HepG2 (cell line): ENCODE results near the gene NUTF2. TPM values are rescaled to one million over a fixed set of nuclear protein-coding genes. Genes with fewer than 3 reads are reported as not detected.
A peak's percentile ranks its signal among the peaks of the same experiment; 100 is the strongest.

Experiments
- ARNT2 ChIP-seq: sonication (generic); formaldehyde crosslinking; IDR thresholded peaks from 2 replicates; pipeline ENCODE4 v1.8.0; 2022; ENCODE audit warnings: mild to moderate bottlenecking, low read depth, missing genetic modification reagents, moderate library complexity
- ATM ChIP-seq: fragments of 450-650 bp; IDR thresholded peaks from 2 replicates; pipeline ENCODE4 v1.7.1; 2017; ENCODE audit warnings: mild to moderate bottlenecking, borderline replicate concordance
- DR1 ChIP-seq: sonication (generic); formaldehyde crosslinking; IDR thresholded peaks from 2 replicates; pipeline ENCODE4 v1.8.0; 2021; ENCODE audit warnings: mild to moderate bottlenecking, missing genetic modification reagents, inconsistent platforms
- FLYWCH1 ChIP-seq: sonication (generic); formaldehyde crosslinking; IDR thresholded peaks from 2 replicates; pipeline ENCODE4 v1.8.1; 2023; ENCODE audit warnings: mild to moderate bottlenecking, missing genetic modification reagents
- GATAD2A ChIP-seq: IDR thresholded peaks from 2 replicates; pipeline ENCODE4 v1.6.1; 2016
- GPN1 ChIP-seq: sonication (generic); formaldehyde crosslinking; IDR thresholded peaks from 2 replicates; pipeline ENCODE4 v1.5.1; 2020; ENCODE audit warnings: missing genetic modification reagents, borderline replicate concordance
- RFX3 ChIP-seq: IDR thresholded peaks from 2 replicates; pipeline ENCODE4 v1.6.1; 2016; ENCODE audit warnings: missing biosample characterization, missing genetic modification reagents
- TAF15 ChIP-seq: fragments of 200-400 bp; formaldehyde crosslinking; IDR thresholded peaks from one replicate; pipeline ENCODE4 v1.6.1; 2018; ENCODE audit warnings: mild to moderate bottlenecking, low read depth, low read length; ENCODE audit not compliant: poor library complexity, severe bottlenecking
- TCF7L2 ChIP-seq: IDR thresholded peaks from 2 replicates; pipeline ENCODE4 v1.6.1; 2011; ENCODE audit warnings: mild to moderate bottlenecking, low read depth, low read length, moderate library complexity
- TRIM24 ChIP-seq: sonication (generic); formaldehyde crosslinking; IDR thresholded peaks from 2 replicates; pipeline ENCODE4 v1.8.0; 2022; ENCODE audit warnings: mild to moderate bottlenecking, missing genetic modification reagents
- ZBTB38 ChIP-seq: sonication (generic); formaldehyde crosslinking; IDR thresholded peaks from 2 replicates; pipeline ENCODE4 v1.5.1; 2020; ENCODE audit warnings: mild to moderate bottlenecking, missing genetic modification reagents
- ZBTB7B ChIP-seq: sonication (generic); formaldehyde crosslinking; IDR thresholded peaks from 2 replicates; pipeline ENCODE4 v1.4.0; 2020; ENCODE audit warnings: missing genetic modification reagents
- ZC3H13 ChIP-seq: sonication (generic); formaldehyde crosslinking; IDR thresholded peaks from 2 replicates; pipeline ENCODE4 v1.8.1; 2023; ENCODE audit warnings: mild to moderate bottlenecking, missing genetic modification reagents, moderate library complexity
- ZFP36L2 ChIP-seq: sonication (generic); formaldehyde crosslinking; IDR thresholded peaks from 2 replicates; pipeline ENCODE4 v1.4.0; 2020; ENCODE audit warnings: missing genetic modification reagents
- ZNF20 ChIP-seq: sonication (generic); formaldehyde crosslinking; IDR thresholded peaks from 2 replicates; pipeline ENCODE4 v1.4.0; 2020; ENCODE audit warnings: mild to moderate bottlenecking, moderate library complexity, missing genetic modification reagents
- ZNF235 ChIP-seq: sonication (generic); formaldehyde crosslinking; IDR thresholded peaks from 2 replicates; pipeline ENCODE4 v1.8.1; 2023; ENCODE audit warnings: mild to moderate bottlenecking, missing genetic modification reagents, borderline replicate concordance
- ZNF337 ChIP-seq: sonication (generic); formaldehyde crosslinking; IDR thresholded peaks from 2 replicates; pipeline ENCODE4 v1.5.1; 2020; ENCODE audit warnings: missing genetic modification reagents, low read depth, mild to moderate bottlenecking, borderline replicate concordance
- ZNF510 ChIP-seq: sonication (generic); formaldehyde crosslinking; IDR thresholded peaks from 2 replicates; pipeline ENCODE4 v1.4.0; 2020; ENCODE audit warnings: low read depth, mild to moderate bottlenecking, missing genetic modification reagents
- ZNF550 ChIP-seq: sonication (generic); formaldehyde crosslinking; IDR thresholded peaks from 2 replicates; pipeline ENCODE4 v1.4.0; 2020; ENCODE audit warnings: mild to moderate bottlenecking, missing genetic modification reagents, borderline replicate concordance
- ZNF572 ChIP-seq: sonication (generic); formaldehyde crosslinking; IDR thresholded peaks from 2 replicates; pipeline ENCODE4 v1.5.1; 2020; ENCODE audit warnings: mild to moderate bottlenecking, missing genetic modification reagents
- ZNF766 ChIP-seq: sonication (generic); formaldehyde crosslinking; IDR thresholded peaks from 2 replicates; pipeline ENCODE4 v1.5.0; 2020; ENCODE audit warnings: missing genetic modification reagents, borderline replicate concordance
- polyA plus RNA-seq, 8 experiments: library from polyadenylated mRNA; depleted of rRNA in 3 of 8; stranded (reverse) in 7 of 8; unstranded in 1 of 8; fragments of >200 nt; fragmentation: Illumina TruSeq in 4 of 8; extraction: Trizol in 4 of 8; gene quantifications; 2 replicates each; pipeline versions ENCODE4 v1.2.1 to v1.2.3, GENCODE V29; 2011 to 2016; ENCODE audit warnings: low read depth in 4 of 8, missing spikeins in 1 of 8, mixed read lengths in 1 of 8; ENCODE audit not compliant: insufficient read depth in 1 of 8
- total RNA-seq, 5 experiments: library from RNA; depleted of rRNA; stranded (reverse); fragments of >200 nt; fragmentation: Illumina TruSeq; extraction: Trizol; gene quantifications; 2 replicates each; pipeline ENCODE4 v1.2.3, GENCODE V29; 2016; ENCODE audit warnings: low read depth in 1 of 5
- TF ChIP-seq, protein P1 (sequence below): sonication (generic); formaldehyde crosslinking; IDR thresholded peaks from 2 replicates; pipeline ENCODE4 v1.4.0; 2020; ENCODE audit warnings: missing genetic modification reagents, borderline replicate concordance
- TF ChIP-seq, protein P2 (sequence below): sonication (generic); formaldehyde crosslinking; IDR thresholded peaks from 2 replicates; pipeline ENCODE4 v1.8.0; 2022; ENCODE audit warnings: mild to moderate bottlenecking, missing genetic modification reagents, borderline replicate concordance
- TF ChIP-seq, protein P3 (sequence below): conservative IDR thresholded peaks from 2 replicates; pipeline ENCODE4 v1.6.1; 2018; ENCODE audit warnings: missing genetic modification reagents

The NUTF2 gene
- total and polyA plus RNA-seq, 2 of the 13 experiments (the other 11 are each of a cell fraction or from before 2014, with no cell fraction given): 168 to 214 TPM

DNA sequence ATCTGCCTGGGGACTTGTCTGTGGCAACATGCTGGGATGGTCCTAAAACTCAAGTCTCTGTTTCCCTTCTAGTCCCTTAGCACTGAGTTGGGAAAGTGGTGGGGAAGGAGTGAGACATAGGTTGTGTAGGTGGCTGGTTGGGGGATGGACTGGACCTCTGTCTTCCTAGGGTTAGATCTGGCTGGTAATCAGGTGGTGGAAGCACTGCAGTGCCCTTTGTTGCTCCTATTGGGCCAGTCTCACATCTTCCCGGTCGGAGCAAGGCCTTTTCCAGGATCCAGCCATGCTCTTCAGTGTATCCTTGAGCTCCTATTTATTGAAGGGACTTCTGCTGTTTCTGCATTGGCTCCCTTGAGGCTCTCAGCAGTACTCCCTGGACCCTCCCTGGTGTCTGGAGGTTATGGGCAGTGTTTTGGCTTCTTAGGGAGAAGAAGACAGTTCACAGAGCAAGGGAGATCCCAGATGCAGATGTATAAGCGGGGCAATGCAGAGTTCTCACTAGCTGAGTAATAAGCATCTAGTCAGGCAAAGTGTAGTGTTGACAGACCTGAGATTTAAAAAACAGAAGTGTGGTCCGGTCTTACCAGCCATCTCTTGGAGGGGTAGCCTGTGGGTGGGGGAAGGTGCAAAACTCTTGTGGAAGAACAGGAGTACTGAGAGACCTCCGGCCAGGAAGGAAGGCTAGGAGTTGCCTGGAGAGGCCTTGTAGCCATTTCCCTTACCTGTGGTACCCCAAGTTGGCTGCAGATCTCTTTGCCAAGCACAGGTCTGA is 1.3 kb upstream of the NUTF2 start (continued):
- no peak for TF ChIP-seq ZNF766
- no peak for TF ChIP-seq GATAD2A (CRISPR knock-in tag)
- TF ChIP-seq ZBTB7B: no peak
- TF ChIP-seq ZNF337: no peak
- TF ChIP-seq ATM: no peak
- TF ChIP-seq TCF7L2: no peak
- TF ChIP-seq, protein P1, sequence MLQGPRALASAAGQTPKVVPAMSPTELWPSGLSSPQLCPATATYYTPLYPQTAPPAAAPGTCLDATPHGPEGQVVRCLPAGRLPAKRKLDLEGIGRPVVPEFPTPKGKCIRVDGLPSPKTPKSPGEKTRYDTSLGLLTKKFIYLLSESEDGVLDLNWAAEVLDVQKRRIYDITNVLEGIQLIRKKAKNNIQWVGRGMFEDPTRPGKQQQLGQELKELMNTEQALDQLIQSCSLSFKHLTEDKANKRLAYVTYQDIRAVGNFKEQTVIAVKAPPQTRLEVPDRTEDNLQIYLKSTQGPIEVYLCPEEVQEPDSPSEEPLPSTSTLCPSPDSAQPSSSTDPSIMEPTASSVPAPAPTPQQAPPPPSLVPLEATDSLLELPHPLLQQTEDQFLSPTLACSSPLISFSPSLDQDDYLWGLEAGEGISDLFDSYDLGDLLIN (CRISPR knock-in tag): no peak
- TF ChIP-seq TRIM24: no peak
- TF ChIP-seq, protein P2, sequence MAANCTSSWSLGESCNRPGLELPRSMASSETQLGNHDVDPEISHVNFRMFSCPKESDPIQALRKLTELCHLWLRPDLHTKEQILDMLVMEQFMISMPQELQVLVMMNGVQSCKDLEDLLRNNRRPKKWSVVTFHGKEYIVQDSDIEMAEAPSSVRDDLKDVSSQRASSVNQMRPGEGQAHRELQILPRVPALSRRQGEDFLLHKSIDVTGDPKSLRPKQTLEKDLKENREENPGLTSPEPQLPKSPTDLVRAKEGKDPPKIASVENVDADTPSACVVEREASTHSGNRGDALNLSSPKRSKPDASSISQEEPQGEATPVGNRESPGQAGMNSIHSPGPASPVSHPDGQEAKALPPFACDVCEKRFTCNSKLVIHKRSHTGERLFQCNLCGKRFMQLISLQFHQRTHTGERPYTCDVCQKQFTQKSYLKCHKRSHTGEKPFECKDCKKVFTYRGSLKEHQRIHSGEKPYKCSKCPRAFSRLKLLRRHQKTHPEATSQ (CRISPR knock-in tag): no peak
- no peak for TF ChIP-seq DR1 (CRISPR knock-in tag)
- TF ChIP-seq ARNT2 (CRISPR knock-in tag): no peak
- TF ChIP-seq GPN1 (CRISPR knock-in tag): no peak
- 0 out of 2 replicates have a peak, but pooled peaks have one; percentile 47 for TF ChIP-seq ZNF550
- no peak for TF ChIP-seq ZFP36L2
- TF ChIP-seq FLYWCH1 (CRISPR knock-in tag): no peak
- TF ChIP-seq, protein P3, sequence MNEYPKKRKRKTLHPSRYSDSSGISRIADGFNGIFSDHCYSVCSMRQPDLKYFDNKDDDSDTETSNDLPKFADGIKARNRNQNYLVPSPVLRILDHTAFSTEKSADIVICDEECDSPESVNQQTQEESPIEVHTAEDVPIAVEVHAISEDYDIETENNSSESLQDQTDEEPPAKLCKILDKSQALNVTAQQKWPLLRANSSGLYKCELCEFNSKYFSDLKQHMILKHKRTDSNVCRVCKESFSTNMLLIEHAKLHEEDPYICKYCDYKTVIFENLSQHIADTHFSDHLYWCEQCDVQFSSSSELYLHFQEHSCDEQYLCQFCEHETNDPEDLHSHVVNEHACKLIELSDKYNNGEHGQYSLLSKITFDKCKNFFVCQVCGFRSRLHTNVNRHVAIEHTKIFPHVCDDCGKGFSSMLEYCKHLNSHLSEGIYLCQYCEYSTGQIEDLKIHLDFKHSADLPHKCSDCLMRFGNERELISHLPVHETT: no peak
- peak; percentile 90 for TF ChIP-seq ZC3H13 (CRISPR knock-in tag)
- no peak for TF ChIP-seq TAF15
- no peak for TF ChIP-seq ZBTB38 (CRISPR knock-in tag)
- peak; percentile 18; the same call in 1 of the 2 replicates for TF ChIP-seq ZNF510 (CRISPR knock-in tag)
- no peak for TF ChIP-seq ZNF572 (CRISPR knock-in tag)
- no peak for TF ChIP-seq ZNF235 (CRISPR knock-in tag)
- TF ChIP-seq RFX3 (CRISPR knock-in tag): no peak
- no peak for TF ChIP-seq ZNF20 (CRISPR knock-in tag)
